Upper lobe of right lung (tissue), 1 donor: ENCODE results near the gene ATG13. TPM values are rescaled to one million over a fixed set of nuclear protein-coding genes. Genes with fewer than 3 reads are reported as not detected.

Experiments
- ATAC-seq: fragments of 200-7000 bp; cut with Tn5 transposase; one replicate; pipeline ENCODE4 v1.9.1; 2020; ENCODE audit warnings: mild to moderate bottlenecking, moderate library complexity
- DNase-seq: peaks from one replicate; pipeline ENCODE4 v3.0.0-alpha.2; 2020
- H3K27ac ChIP-seq: fragments of 200-600 bp; one replicate; pipeline ENCODE4 v1.8.0; 2022
- H3K27me3 ChIP-seq: fragments of 200-600 bp; one replicate; pipeline ENCODE4 v1.8.0; 2022; ENCODE audit warnings: mild to moderate bottlenecking
- H3K36me3 ChIP-seq: fragments of 200-600 bp; one replicate; pipeline ENCODE4 v1.8.0; 2022
- H3K4me1 ChIP-seq: fragments of 200-600 bp; one replicate; pipeline ENCODE4 v1.8.0; 2022
- H3K4me3 ChIP-seq: fragments of 200-600 bp; one replicate; pipeline ENCODE4 v1.8.0; 2022; ENCODE audit warnings: mild to moderate bottlenecking
- H3K9me3 ChIP-seq: fragments of 200-600 bp; one replicate; pipeline ENCODE4 v1.8.0; 2022
- intact Hi-C: fragments of 100-400 bp; cut with DNase I; formaldehyde crosslinking; loops from one replicate; pipeline ENCODE4 v1.11.0; 2022
- total RNA-seq: library from RNA; stranded (reverse); fragmentation: NEBNext Ultra II Directional; extraction: Animal tissue kit (Norgen Biotek cat#: 25700); gene quantifications from one replicate; pipeline ENCODE4 v1.2.1, GENCODE V29; 2021
- TF ChIP-seq, protein P1 (sequence below): fragments of 200-600 bp; IDR thresholded peaks from one replicate; pipeline ENCODE4 v1.8.0; 2022; ENCODE audit warnings: antibody characterized with exemption
- donor health status: DM: no; HTN: yes; CAD: no; lungs with severe emphysema.

The ATG13 gene
- total RNA-seq, 1 donor from 2014 or later: 61.1 TPM

- DNase-seq (peak; percentile 64), ATAC-seq (peak; percentile 18)
- intact Hi-C loops: no loop called here
- Histone ChIP-seq H3K9me3 (no peaks in the 10 kb centered on the region), H3K27me3 (no peaks in the 10 kb centered on the region), H3K36me3 (peaks cover 75% of the 10 kb centered on the region), H3K27ac (peak overlapping the region; percentile 84), H3K4me1 (peaks cover 34% of the 10 kb centered on the region), H3K4me3 (no peak overlapping the region)
- TF ChIP-seq, protein P1, sequence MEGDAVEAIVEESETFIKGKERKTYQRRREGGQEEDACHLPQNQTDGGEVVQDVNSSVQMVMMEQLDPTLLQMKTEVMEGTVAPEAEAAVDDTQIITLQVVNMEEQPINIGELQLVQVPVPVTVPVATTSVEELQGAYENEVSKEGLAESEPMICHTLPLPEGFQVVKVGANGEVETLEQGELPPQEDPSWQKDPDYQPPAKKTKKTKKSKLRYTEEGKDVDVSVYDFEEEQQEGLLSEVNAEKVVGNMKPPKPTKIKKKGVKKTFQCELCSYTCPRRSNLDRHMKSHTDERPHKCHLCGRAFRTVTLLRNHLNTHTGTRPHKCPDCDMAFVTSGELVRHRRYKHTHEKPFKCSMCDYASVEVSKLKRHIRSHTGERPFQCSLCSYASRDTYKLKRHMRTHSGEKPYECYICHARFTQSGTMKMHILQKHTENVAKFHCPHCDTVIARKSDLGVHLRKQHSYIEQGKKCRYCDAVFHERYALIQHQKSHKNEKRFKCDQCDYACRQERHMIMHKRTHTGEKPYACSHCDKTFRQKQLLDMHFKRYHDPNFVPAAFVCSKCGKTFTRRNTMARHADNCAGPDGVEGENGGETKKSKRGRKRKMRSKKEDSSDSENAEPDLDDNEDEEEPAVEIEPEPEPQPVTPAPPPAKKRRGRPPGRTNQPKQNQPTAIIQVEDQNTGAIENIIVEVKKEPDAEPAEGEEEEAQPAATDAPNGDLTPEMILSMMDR: no peak
Measured at GRCh38 chr11:46674463-46675287, 57.3 kb downstream of the ATG13 start.

DNA sequence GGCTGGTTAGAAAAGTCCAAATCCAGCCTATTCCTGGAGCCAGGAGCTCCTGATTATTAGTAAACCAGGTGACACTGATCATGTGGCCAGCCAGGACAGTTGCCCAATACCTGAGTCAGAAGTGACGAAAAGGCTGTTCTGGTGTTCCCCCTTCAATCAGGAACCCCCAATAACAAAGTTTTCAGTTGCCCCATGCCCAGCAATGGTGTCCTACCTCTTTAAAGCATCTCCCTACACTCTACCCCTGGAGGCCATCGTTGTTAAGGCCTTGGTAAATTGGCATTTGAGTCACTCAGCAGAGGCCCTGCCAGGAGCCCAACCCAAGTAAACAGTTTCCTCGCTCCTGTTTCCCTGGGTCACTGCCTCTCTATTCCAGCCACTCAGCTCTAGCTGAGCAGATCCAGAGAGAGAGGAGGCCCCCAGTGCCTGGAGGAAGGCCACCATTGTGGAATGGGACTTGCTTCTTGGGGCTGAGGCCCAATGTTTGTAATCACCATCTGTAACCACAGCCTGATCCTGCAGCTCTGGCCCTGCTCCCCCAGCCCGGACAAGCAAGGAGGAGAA lies 58.0 kb downstream of the ATG13 start:
- TF ChIP-seq, protein P1: no peak
- Histone ChIP-seq H3K27me3 (no peaks in the 10 kb centered on the region), H3K4me3 (no peak overlapping the region), H3K27ac (peak overlapping the region; percentile 84), H3K4me1 (peaks cover 33% of the 10 kb centered on the region), H3K9me3 (no peaks in the 10 kb centered on the region), H3K36me3 (peaks cover 75% of the 10 kb centered on the region)
- peak; percentile 61 for ATAC-seq
- DNase-seq: peak; percentile 62
- intact Hi-C loops: no loop called here

GRCh38 chr11:46675949-46676348 lies 58.6 kb downstream of the ATG13 start:
- H3K9me3 ChIP-seq: no peaks in the 10 kb centered on the region
- peaks cover 75% of the 10 kb centered on the region for H3K36me3 ChIP-seq
- intact Hi-C loops: no loop called here
- no peak for DNase-seq
- no peak overlapping the region for H3K4me3 ChIP-seq
- peak overlapping the region; percentile 84 for H3K27ac ChIP-seq
- no peak for ATAC-seq
- H3K27me3 ChIP-seq: no peaks in the 10 kb centered on the region
- peaks cover 28% of the 10 kb centered on the region for H3K4me1 ChIP-seq
- TF ChIP-seq, protein P1: no peak

GRCh38 chr11:46676436-46677158 lies 59.2 kb downstream of the ATG13 start:
- DNase-seq: peak; percentile 58
- TF ChIP-seq, protein P1: no peak
- no peak for ATAC-seq
- H3K4me1 ChIP-seq: peaks cover 28% of the 10 kb centered on the region
- no peaks in the 10 kb centered on the region for H3K27me3 ChIP-seq
- intact Hi-C loops: no loop called here
- H3K36me3 ChIP-seq: peaks cover 75% of the 10 kb centered on the region
- no peaks in the 10 kb centered on the region for H3K9me3 ChIP-seq
- no peak overlapping the region for H3K4me3 ChIP-seq
- H3K27ac ChIP-seq: no peak overlapping the region

DNA sequence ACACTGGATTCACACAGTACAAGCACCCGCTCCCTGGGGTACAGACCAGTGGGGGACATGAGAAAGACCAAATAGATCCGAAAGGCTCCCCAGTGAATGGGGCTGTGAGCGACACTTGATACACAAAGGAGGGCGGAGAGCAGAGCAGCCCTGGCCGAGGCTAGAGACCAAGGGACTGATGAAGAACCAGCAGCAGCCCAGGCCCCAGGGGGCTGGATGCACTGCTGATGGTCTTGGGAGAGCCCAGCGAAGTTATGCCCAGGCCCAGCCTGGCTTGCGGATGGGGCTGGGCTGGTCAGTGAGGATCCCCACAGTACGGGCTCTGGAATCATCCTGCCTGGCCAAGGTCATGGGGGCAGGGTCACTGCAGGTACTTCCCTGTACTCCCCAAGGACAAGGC lies 59.8 kb downstream of the ATG13 start:
- ATAC-seq: no peak
- intact Hi-C loops: no loop called here
- Histone ChIP-seq H3K36me3 (peaks cover 72% of the 10 kb centered on the region), H3K27ac (no peak overlapping the region), H3K9me3 (no peaks in the 10 kb centered on the region), H3K4me1 (peaks cover 28% of the 10 kb centered on the region), H3K27me3 (no peaks in the 10 kb centered on the region), H3K4me3 (no peak overlapping the region)
- DNase-seq: peak; percentile 58
- TF ChIP-seq, protein P1: no peak
